Type B pancreatic cell (in vitro differentiated cells): Measurements from ENCODE around the gene ABHD13. TPM values are rescaled to one million over a fixed set of nuclear protein-coding genes. Genes with fewer than 3 reads are reported as not detected.
A peak's percentile ranks its signal among the peaks of the same experiment; 100 is the strongest.

Source experiments
- DNase-seq: peaks from one replicate; pipeline ENCODE4 v3.0.0; 2021; ENCODE audit warnings: mixed read lengths; ENCODE audit not compliant: unreplicated experiment; ENCODE audit errors: extremely low spot score
- H3K27ac Mint-ChIP-seq: 2 replicates; pipeline ENCODE4 v1.8.0; 2021; ENCODE audit warnings: mild to moderate bottlenecking, mixed read lengths
- H3K27me3 Mint-ChIP-seq: 2 replicates; pipeline ENCODE4 v1.8.0; 2021; ENCODE audit warnings: mixed read lengths
- H3K36me3 Mint-ChIP-seq: 2 replicates; pipeline ENCODE4 v1.8.0; 2021; ENCODE audit warnings: mixed read lengths
- H3K4me1 Mint-ChIP-seq: one replicate; pipeline ENCODE4 v1.8.0; 2021; ENCODE audit warnings: mixed read lengths; ENCODE audit not compliant: unreplicated experiment
- H3K4me3 Mint-ChIP-seq: 2 replicates; pipeline ENCODE4 v1.8.0; 2021; ENCODE audit warnings: mild to moderate bottlenecking, mixed read lengths
- H3K9me3 Mint-ChIP-seq: 2 replicates; pipeline ENCODE4 v1.8.0; 2021; ENCODE audit warnings: mixed read lengths
- CTCF ChIP-seq: fragments of 200-600 bp; sonication (generic); conservative IDR thresholded peaks from 2 replicates; pipeline ENCODE4 v1.5.0; 2021; ENCODE audit warnings: antibody characterized with exemption, mild to moderate bottlenecking
- long read RNA-seq: library from polyadenylated mRNA; unstranded; transcript quantifications from one replicate; pipeline ENCODE4 v2.0.0, GENCODE V29; 2020
- total RNA-seq: library from RNA; stranded (reverse); gene quantifications from 2 replicates; pipeline ENCODE4 v1.2.1, GENCODE V29; 2021; ENCODE audit warnings: low replicate concordance

The ABHD13 gene
- 9.0 and 12.0 TPM in 2 replicates for total RNA-seq
- long read RNA-seq, full-length matches to known transcripts: 40 of 43 reads
- long read RNA-seq, partial matches to known transcripts: 0 of 43 reads
- long read RNA-seq, other reads (novel, unspliced or antisense): 3 of 43 reads

DNA sequence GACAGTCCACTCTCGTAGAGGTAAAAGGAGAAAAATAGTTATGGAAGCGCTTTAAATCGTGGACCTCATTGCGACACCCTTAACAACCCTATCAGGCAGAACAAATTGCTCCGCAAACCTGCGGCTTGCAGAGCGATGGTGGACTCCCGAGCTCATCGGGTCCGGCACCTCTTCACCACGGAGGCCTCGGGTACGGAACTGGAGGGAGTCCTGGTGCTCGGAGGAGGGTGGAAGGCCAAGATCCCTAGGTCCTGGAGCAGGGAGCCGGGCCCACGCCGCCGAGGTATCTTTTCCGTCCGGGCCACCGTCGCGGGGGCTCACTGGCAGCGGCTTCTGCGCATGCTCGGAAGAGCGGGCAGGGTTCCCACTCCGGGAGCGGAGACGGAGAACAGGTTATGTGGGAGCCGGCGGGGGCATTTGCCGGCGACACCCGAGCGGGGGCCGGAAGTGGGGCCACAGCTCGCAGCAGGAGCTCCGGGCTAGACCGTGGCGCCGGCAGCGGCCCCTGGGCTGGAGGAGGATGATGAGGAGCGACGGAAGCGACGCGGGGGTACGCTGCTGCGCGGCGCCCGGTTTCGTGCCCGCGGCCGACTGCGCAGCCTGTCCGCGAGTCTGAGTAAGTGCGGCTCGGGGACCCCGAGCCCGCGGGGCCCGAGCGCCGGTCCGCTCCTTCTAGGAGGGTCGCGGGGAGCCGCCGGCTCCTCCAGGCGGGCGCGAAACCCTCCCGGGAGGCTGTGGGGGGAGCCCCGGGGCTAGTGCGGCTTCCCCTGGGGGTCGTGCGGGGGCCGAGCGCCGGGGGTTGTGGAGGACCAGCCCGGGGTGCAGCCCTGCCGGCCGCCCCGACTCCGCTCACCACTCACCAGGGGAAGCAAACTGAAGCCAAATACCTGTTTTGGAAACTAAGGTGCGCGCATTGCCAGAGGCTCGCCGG is at the start of gene ABHD13:
ABHD13 (plus strand) TSS at position 349 of the 931 bp plus-strand sequence. CDS start 10,827 bp downstream, outside the sequence.
- Mint-ChIP-seq H3K4me3 (peak within 1 kb of the TSS; percentile 94), H3K4me1 (peaks cover 34% of the 10 kb centered on the region), H3K9me3 (no peaks in the 10 kb centered on the region), H3K27me3 (no peaks in the 10 kb centered on the region), H3K27ac (peak within 1 kb of the TSS; percentile 96), H3K36me3 (peaks cover 3% of the 10 kb centered on the region)
- TF ChIP-seq CTCF: peak; percentile 22
- peak; percentile 94 for DNase-seq

GRCh38 chr13:108168929-108169328 is 49.3 kb upstream of the ABHD13 start:
- Mint-ChIP-seq H3K27ac (no peak overlapping the region), H3K4me1 (no peaks in the 10 kb centered on the region), H3K9me3 (no peaks in the 10 kb centered on the region), H3K27me3 (no peaks in the 10 kb centered on the region), H3K36me3 (no peaks in the 10 kb centered on the region), H3K4me3 (no peak overlapping the region)
- no peak for DNase-seq
- no peak for TF ChIP-seq CTCF

- H3K4me3 Mint-ChIP-seq: no peak overlapping the region
- H3K4me1 Mint-ChIP-seq: no peaks in the 10 kb centered on the region
- H3K9me3 Mint-ChIP-seq: no peaks in the 10 kb centered on the region
- H3K36me3 Mint-ChIP-seq: no peaks in the 10 kb centered on the region
- H3K27me3 Mint-ChIP-seq: no peaks in the 10 kb centered on the region
- peak; percentile 75 for TF ChIP-seq CTCF
- no peak for DNase-seq
- no peak overlapping the region for H3K27ac Mint-ChIP-seq
Observed at GRCh38 chr13:108176685-108177274, 41.4 kb upstream of the ABHD13 start.

- H3K4me3 Mint-ChIP-seq: no peak overlapping the region
- DNase-seq: no peak
- no peaks in the 10 kb centered on the region for H3K36me3 Mint-ChIP-seq
- H3K27me3 Mint-ChIP-seq: no peaks in the 10 kb centered on the region
- no peak overlapping the region for H3K27ac Mint-ChIP-seq
- no peaks in the 10 kb centered on the region for H3K9me3 Mint-ChIP-seq
- no peak for TF ChIP-seq CTCF
- no peaks in the 10 kb centered on the region for H3K4me1 Mint-ChIP-seq
Observed at GRCh38 chr13:108178078-108178477, 40.1 kb upstream of the ABHD13 start.

GRCh38 chr13:108182652-108183051 is 35.5 kb upstream of the ABHD13 start:
- no peaks in the 10 kb centered on the region for H3K9me3 Mint-ChIP-seq
- H3K4me1 Mint-ChIP-seq: no peaks in the 10 kb centered on the region
- no peaks in the 10 kb centered on the region for H3K36me3 Mint-ChIP-seq
- no peak overlapping the region for H3K27ac Mint-ChIP-seq
- no peaks in the 10 kb centered on the region for H3K27me3 Mint-ChIP-seq
- DNase-seq: no peak
- no peak overlapping the region for H3K4me3 Mint-ChIP-seq
- TF ChIP-seq CTCF: no peak
